CD4-positive, alpha-beta T cell treated with Interleukin-17A for 4 hours (primary cell): ENCODE measurements around the gene SLC4A5.
"Not testable (repeated sequence)": the region's sequence is repeated elsewhere in the genome, so short reads cannot be mapped to it uniquely, and the experiment has no call there.

Experiments
- DNase-seq: peaks from one replicate; pipeline ENCODE4 v3.0.0-alpha.2; 2020; ENCODE audit warnings: mixed read lengths

The SLC4A5 gene

GRCh38 chr2:74227646-74228045, 115.6 kb downstream of the SLC4A5 start:
- DNase-seq = no peak

GRCh38 chr2:74226648-74227213, 116.5 kb downstream of the SLC4A5 start:
- DNase-seq = no peak

DNA sequence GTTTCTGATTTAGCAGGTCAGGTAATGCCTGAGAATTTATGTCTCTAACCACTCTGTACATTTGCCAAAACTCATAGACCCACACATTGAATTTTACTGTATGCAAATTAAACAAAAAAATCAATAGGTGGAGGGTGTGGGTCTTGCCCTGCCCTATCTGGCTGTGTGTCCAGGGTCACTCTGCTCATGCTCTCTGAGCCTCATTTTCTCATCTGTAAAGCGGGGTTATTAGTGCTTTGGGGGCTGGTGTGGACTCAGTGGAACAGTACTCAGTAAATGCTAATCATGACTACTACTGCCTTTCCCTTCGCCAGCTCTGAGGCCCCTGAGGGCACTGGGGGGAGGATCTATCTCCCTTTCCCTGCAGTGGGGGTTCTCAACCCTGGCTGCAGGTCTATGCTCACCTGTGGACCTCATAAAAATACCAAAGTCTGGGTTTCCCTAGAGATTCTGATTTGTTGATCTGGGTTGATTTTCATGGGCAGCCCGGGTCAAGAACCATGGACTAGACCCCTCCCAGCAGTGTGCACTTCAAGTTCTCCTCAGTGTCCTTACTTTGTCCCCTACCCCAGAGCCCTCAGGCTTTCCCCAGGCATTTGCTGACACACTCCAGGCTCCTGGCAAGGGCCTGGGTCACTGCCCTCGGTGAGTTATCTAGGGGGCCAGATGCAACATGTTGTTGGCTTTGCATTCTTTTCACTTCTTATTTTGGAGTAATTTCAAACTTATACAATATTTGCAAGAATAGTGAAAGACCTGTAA, 117.3 kb downstream of the SLC4A5 start:
- no peak for DNase-seq

- DNase-seq = no peak
Observed at GRCh38 chr2:74223941-74224770, 119.1 kb downstream of the SLC4A5 start.

DNA sequence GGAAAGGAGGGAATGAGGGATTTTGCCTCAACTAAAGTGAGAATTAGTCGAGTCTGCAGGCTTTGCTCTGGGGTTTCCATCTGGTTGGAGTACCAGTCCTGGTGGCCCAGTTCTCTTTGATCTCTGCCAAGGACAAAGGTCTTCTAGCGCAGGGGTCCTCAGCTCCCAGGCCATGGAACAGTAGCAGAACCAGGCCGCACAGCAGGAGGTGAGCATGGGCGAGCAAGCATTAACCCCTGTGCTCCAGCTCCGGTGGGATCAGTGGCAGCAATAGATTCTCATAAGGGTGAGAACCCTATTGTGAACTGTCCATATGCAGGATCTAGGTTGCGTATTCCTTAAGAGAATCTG, 120.9 kb downstream of the SLC4A5 start:
- no peak for DNase-seq

GRCh38 chr2:74221604-74222299, 121.5 kb downstream of the SLC4A5 start:
- DNase-seq = no peak

DNA sequence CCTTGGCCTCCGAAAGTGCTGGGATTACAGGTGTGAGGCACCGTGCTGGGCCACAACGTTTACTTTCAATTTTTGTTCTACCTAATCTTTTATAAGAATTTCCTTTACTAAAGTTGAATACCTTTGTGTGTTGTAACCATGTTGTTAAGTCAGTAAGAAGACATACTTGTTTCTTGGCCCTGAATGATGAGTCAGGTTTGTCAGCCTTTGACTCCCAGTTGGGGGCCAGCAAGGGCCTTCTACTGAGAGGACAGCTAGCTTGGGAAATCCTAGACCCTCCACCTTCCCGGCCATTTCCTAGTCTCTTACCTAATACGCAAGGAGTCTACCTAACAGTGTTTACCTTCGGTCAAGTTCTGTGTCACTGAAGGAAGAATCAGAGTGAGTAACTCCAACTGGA, 122.1 kb downstream of the SLC4A5 start:
- no peak for DNase-seq

DNA sequence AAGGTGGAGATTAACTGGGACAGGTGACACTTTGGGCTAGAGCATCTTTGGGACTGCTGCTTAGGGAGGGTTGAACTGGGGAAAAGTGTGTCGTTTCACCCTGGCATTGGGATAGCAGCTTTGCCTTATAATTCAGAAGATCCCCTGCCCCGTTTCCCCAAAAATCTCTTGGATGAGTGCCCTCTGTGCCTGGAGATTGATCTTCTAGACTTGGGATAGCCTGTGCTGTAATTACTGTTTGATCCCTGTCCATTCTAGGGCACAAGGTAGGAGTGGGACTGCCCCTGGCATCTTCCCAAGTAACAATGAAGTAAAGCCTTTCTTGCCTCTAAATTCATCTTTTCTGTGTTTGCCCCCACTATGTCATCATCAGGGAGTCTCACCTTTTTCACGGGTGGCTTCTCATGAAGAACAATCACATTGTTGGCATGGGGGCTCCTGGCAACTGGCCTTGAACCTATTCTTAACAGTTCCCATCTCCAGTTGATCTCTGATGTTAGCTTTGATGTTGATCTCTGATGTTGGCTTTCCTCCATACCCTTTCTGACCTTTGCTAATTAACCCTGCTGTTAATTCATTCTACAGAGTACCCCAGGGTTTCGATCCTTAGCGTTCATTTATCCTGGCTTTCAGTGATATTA, 123.2 kb downstream of the SLC4A5 start:
- no peak for DNase-seq

DNA sequence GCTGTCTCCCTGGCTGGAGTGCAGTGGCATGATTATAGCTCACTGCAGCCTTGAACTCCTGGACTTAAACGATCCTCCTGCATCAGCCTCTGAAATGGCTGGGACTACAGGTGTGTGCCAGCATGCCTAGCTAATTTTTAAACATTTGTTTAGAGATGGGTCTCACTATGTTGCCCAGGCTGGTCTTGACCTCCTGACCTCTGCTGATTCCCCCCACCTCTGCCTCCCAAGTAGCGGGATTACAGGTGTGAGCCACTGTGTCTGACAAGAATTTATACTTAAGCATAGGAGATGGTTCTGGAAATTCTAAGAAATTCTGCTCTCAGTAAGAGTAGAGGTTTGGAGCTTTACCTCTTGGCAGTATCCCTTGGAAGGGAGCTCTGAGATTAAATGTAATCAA, 126.6 kb downstream of the SLC4A5 start:
- DNase-seq = no peak

DNA sequence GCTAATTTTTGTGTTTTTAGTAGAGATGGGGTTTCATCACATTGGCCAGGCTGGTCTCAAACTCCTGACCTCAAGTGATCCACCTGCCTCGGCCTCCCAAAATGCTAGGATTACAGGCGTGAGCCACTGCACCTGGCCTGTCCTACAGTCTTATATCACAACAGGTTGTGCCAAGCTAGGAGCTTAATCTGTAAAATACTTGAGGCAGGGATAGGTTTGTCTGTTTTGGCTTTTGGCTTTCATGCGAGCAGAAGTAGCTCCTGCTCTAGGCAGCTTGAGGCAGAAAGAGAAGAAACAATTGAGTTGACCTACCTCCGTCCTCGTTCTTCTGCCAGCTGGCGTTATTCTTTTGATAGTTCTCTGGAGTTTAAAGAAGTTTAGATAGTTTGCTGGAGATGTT, 127.4 kb downstream of the SLC4A5 start:
- DNase-seq = not testable (repeated sequence)

DNA sequence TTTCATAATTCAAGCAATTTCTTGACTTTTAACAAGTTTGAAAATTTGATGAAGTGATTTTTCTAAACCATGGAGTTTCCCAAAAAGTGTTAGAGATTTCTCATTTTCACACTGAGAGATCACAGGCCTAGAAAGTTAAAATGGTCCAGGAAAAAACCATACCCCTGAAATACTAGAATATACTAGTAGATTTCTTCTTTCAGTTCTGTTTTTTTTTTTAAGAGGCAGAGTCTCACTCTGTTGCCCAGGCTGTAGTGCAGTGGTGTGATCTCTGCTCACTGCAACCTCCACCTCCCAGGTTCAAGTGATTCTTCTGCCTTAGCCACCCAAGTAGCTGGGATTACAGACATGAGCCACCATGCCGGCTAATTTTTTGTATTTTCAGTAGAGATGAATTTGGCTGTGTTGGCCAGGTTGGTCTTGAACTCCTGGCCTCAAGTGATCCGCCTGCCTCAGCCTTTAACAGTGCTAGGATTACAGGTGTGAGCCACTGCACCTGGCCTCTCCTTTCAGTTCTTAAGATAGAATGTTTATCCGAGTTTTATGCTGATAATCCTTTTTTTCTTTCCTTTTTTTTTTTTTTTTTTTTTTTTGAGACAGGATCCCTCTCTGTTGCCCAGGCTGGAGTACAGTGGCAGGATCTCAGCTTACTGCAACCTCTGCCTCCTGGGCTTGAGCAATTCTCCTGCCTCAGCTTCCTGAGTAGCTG, 130.4 kb downstream of the SLC4A5 start:
- no peak for DNase-seq

DNA sequence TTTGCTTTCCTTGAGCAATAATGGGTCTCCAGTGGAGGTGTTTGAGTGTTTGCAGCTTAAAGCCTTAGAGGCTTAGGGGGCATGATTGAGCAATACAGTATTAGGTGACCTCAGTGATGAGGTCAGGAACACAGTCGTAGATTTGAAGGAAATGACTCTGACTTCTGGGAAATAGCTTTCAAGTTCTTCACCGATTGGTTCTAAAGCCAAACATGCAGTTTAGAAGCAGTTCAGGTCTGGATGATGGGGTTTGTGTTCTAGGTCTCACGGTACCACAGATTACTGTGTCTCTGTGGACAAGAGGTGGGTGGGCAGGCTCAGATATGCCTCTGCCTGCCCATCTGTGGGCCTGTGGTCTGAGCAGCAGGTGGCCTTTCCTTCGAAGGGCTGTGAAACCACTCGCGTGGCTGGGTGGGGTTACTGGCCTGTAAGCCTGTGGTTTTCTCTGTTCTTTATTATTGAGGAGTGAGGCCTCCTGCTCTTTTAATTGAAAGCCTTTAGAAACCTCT, 137.0 kb downstream of the SLC4A5 start:
- DNase-seq = peak; percentile 11

- peak; percentile 29 for DNase-seq
Observed at GRCh38 chr2:74205596-74205995, 137.6 kb downstream of the SLC4A5 start.

- DNase-seq = no peak
Observed at GRCh38 chr2:74205113-74205512, 138.1 kb downstream of the SLC4A5 start.

DNA sequence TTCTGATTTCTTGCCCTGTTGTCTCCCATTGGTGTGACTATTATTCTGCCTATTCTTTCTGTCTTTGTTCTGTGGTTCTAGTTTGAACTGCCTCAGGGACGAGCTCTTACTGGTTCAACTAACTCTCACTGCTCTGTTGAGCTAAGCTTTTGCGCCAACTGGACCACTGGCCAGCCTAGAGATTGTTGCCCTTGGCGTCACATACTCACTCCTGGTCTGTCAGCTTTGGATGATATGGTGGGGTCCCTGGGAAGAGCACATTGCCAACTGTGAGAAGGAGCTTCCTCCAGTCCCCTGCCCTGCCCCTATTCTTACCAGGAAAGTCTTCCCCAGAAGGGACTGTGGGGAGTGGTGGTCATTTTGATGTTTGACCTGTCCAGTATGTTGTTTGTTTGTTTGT, 138.8 kb downstream of the SLC4A5 start:
- DNase-seq = no peak

DNA sequence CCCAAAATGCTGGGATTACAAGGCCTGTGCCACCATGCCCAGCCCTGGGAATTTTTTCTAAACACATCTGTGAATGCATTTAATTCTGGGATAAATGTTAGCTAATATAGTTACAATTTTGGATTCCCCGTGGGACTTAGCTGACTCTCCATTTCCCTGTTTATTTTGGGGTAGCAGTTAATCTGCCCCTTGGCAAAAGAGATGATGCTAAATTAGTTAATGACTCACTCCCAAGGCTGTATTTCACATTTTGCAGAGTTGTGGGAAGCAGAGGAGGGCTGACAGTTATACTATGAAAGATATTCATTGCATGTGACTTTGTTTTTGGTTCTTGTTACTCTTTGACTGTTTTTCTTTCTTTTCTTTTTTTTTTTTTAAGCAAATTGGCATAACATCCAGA, 141.6 kb downstream of the SLC4A5 start:
- no peak for DNase-seq

DNA sequence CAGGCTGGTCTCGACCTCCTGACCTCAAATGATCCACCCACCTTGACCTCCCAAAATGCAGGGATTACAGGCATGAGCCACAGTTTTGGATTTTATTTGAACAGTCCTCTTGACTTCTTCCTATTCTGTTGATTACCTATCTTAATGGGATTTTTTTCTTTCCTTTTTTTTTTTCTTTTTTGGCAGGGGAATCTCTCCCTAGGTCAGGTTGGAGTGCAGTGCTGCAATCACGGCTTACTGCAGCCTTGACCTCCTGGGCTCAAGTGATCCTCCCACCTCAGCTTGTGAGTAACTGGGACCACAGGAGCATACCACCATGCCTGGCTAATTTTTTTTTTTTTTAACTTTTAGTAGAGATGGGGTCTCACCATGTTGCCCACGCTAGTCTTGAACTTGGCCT, 142.0 kb downstream of the SLC4A5 start:
- no peak for DNase-seq

- DNase-seq = no peak
Observed at GRCh38 chr2:74199871-74200305, 143.3 kb downstream of the SLC4A5 start.

DNA sequence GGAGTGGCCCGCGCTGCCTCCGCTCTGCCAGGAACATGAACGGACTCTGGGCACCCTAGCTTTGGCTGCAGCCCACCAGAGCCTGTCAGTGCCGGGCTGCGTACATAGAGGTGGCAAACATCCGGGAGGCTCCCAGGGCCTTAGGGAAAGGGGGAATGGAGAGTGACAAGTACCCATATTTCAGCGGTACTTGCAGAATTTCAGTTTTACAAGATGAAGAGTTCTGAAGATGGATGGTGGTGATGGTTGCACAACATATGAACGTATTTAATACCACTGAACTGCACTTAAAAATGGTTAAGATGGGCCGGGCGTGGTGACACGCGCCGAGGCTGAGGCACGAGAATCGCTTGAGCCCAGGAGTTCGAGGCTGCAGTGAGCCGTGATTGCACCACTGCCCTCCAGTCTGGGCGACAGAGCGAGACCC, 143.9 kb downstream of the SLC4A5 start:
- peak; percentile 18 for DNase-seq

DNA sequence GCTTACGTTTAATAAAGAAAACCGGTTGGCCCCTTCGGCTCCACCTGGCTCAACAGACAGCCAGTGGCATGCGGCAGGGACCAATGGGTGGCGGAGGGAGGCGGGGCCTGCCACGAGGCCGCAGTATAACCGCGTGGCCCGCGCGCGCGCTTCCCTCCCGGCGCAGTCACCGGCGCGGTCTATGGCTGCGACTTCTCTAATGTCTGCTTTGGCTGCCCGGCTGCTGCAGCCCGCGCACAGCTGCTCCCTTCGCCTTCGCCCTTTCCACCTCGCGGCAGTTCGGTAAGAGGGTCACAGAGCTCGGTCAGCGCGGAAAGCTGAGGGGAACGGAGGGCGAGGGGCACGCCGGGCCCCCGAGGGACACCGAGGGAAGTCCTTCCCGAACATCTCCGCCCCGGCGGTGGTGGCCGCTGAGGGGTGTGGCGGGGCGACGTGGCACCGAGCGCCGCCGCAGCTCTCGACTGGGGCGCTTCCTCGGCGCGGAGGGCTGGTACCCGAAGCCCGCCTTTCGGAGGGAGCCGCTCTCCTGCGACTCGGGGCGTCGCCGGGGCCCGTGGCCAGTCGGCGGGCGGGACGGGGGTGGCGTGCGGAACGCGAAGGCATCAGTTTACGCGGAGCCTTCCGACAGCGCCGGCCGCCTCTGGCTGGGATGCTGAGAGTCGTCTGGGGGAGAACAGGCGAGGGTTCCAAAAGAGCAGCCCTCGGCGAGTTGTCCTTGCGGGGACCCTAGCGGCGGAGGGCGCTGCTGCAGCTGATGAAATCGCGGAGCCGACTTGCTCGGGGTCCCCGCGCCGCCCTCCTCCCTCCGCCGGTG, 144.5 kb downstream of the SLC4A5 start, which contains the start of gene MTHFD2:
TSS of gene MTHFD2 (plus strand) at position 155 of the 814 bp plus-strand sequence. CDS start at position 182, 27 bp downstream.
- DNase-seq = peak; percentile 92

DNA sequence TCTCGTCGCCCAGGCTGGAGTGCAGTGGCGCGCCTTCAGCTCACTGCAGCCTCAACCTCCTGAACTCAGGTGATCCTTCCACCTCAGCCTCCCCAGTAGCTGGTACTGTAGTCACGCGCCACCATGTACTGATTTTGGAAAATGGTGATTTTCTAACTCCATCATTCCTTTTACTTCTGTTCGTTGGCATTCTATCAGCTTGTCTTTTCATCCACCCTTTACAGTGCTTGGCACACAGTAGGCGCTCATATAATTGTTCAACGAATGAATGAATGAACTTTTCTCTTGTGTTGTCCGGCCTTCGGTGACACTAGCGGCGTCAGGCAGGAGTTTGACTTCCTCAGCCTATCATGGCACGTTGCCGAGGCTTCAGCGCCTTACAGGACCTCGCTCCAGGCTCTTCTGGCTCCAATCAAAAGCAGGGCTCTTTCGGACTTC, 145.2 kb downstream of the SLC4A5 start:
- no peak for DNase-seq
